GM18519 (cell line): Measurements from ENCODE around the gene AOPEP.

Experiments used
- ATAC-seq: cut with Tn5 transposase; IDR thresholded peaks from one replicate; pipeline ENCODE4 v1.9.1; 2021; ENCODE audit warnings: mild to moderate bottlenecking, moderate library complexity; ENCODE audit not compliant: unreplicated experiment, low FRiP score

The AOPEP gene

GRCh38 chr9:94788570-94789105, 62.1 kb downstream of the AOPEP start:
- no peak for ATAC-seq

GRCh38 chr9:94791435-94791834, 64.9 kb downstream of the AOPEP start:
- no peak for ATAC-seq

- ATAC-seq: no peak
Observed at GRCh38 chr9:94792511-94792910, 66.0 kb downstream of the AOPEP start.

GRCh38 chr9:94794476-94795167, 68.1 kb downstream of the AOPEP start:
- ATAC-seq: no peak

- no peak for ATAC-seq
Observed at GRCh38 chr9:94796687-94797086, 70.2 kb downstream of the AOPEP start.

- no peak for ATAC-seq
Observed at GRCh38 chr9:94798201-94798600, 71.7 kb downstream of the AOPEP start.

- no peak for ATAC-seq
Observed at GRCh38 chr9:94798708-94799107, 72.2 kb downstream of the AOPEP start.

- ATAC-seq: no peak
Observed at GRCh38 chr9:94799578-94800264, 73.2 kb downstream of the AOPEP start.

- no peak for ATAC-seq
Observed at GRCh38 chr9:94800424-94801117, 74.1 kb downstream of the AOPEP start.

- no peak for ATAC-seq
Observed at GRCh38 chr9:94801234-94801633, 74.7 kb downstream of the AOPEP start.

- ATAC-seq: no peak
Observed at GRCh38 chr9:94801681-94802080, 75.2 kb downstream of the AOPEP start.

GRCh38 chr9:94802251-94802650, 75.8 kb downstream of the AOPEP start:
- ATAC-seq: no peak

GRCh38 chr9:94802793-94803192, 76.3 kb downstream of the AOPEP start:
- no peak for ATAC-seq

GRCh38 chr9:94804316-94804715, 77.8 kb downstream of the AOPEP start:
- ATAC-seq: no peak

GRCh38 chr9:94805051-94805489, 78.6 kb downstream of the AOPEP start:
- no peak for ATAC-seq

GRCh38 chr9:94805585-94805984, 79.1 kb downstream of the AOPEP start:
- ATAC-seq: no peak

GRCh38 chr9:94806307-94806893, 79.9 kb downstream of the AOPEP start:
- ATAC-seq: no peak

GRCh38 chr9:94807556-94807955, 81.1 kb downstream of the AOPEP start:
- no peak for ATAC-seq

GRCh38 chr9:94808926-94809700, 82.6 kb downstream of the AOPEP start:
- ATAC-seq: no peak

GRCh38 chr9:94809778-94810177, 83.3 kb downstream of the AOPEP start:
- no peak for ATAC-seq
